HG02852 (cell line): ENCODE data around the gene FIG4.
"Not testable (repeated sequence)": the region's sequence is repeated elsewhere in the genome, so short reads cannot be mapped to it uniquely, and the experiment has no call there.

ENCODE experiments used
- ATAC-seq: cut with Tn5 transposase; IDR thresholded peaks from one replicate; pipeline ENCODE4 v1.9.1; 2021; ENCODE audit warnings: mild to moderate bottlenecking, moderate library complexity; ENCODE audit not compliant: unreplicated experiment

Gene FIG4

GRCh38 chr6:109690737-109691621, at the start of gene FIG4, which contains the start of gene AK9:
Gene FIG4 (plus strand): TSS chr6:109691296. CDS start chr6:109691436, 140 bp downstream.
Gene AK9 (minus strand): TSS chr6:109691202. CDS start chr6:109675745, 15,457 bp downstream.
- ATAC-seq = peak; percentile 94

- ATAC-seq = no peak
These were observed 47.0 kb upstream of the FIG4 start for GRCh38 chr6:109644131-109644530.

GRCh38 chr6:109653264-109653663, 37.8 kb upstream of the FIG4 start:
- no peak for ATAC-seq

GRCh38 chr6:109655761-109656262, 35.3 kb upstream of the FIG4 start:
- ATAC-seq = no peak

GRCh38 chr6:109660526-109661320, 30.4 kb upstream of the FIG4 start:
- no peak for ATAC-seq

- ATAC-seq = no peak
These were observed 28.9 kb upstream of the FIG4 start for GRCh38 chr6:109662192-109662591.

GRCh38 chr6:109669811-109670210, 21.3 kb upstream of the FIG4 start:
- ATAC-seq = no peak

- no peak for ATAC-seq
These were observed 19.4 kb upstream of the FIG4 start for GRCh38 chr6:109671733-109672132.

GRCh38 chr6:109672175-109672574, 18.9 kb upstream of the FIG4 start:
- no peak for ATAC-seq

- no peak for ATAC-seq
These were observed 18.3 kb upstream of the FIG4 start for GRCh38 chr6:109672839-109673238.

GRCh38 chr6:109676724-109677123, 14.4 kb upstream of the FIG4 start:
- no peak for ATAC-seq

- ATAC-seq = no peak
These were observed 12.9 kb upstream of the FIG4 start for GRCh38 chr6:109678240-109678639.

GRCh38 chr6:109678661-109679505, 12.2 kb upstream of the FIG4 start:
- not testable (repeated sequence) for ATAC-seq

GRCh38 chr6:109686566-109687265, 4.4 kb upstream of the FIG4 start:
- no peak for ATAC-seq

- no peak for ATAC-seq
These were observed 3.8 kb upstream of the FIG4 start for GRCh38 chr6:109687271-109687761.

GRCh38 chr6:109690373-109690736, 741 bp upstream of the FIG4 start:
- peak; percentile 41 for ATAC-seq

- peak; percentile 27 for ATAC-seq
These were observed 2.0 kb downstream of the FIG4 start for GRCh38 chr6:109693111-109693510.

- ATAC-seq = no peak
These were observed 4.4 kb downstream of the FIG4 start for GRCh38 chr6:109695468-109695867.

- ATAC-seq = no peak
These were observed 5.3 kb downstream of the FIG4 start for GRCh38 chr6:109696355-109696754.

- no peak for ATAC-seq
These were observed 10.1 kb downstream of the FIG4 start for GRCh38 chr6:109701221-109701620.
